SKM-1 (cell line): ENCODE results near the gene MCM6.

Source experiments
- DNase-seq: peaks from one replicate; lab custom pipeline; 2025; ENCODE audit not compliant: unreplicated experiment; lab: John Stamatoyannopoulos, UW

Gene MCM6

GRCh38 chr2:135870571-135870970 lies 5.7 kb downstream of the MCM6 start:
- DNase-seq: no peak

- no peak for DNase-seq
Observed at GRCh38 chr2:135863233-135863632, 13.0 kb downstream of the MCM6 start.

GRCh38 chr2:135862718-135863117 lies 13.5 kb downstream of the MCM6 start:
- no peak for DNase-seq

GRCh38 chr2:135853401-135853800 lies 22.8 kb downstream of the MCM6 start:
- DNase-seq: no peak

GRCh38 chr2:135851858-135852257 lies 24.4 kb downstream of the MCM6 start:
- DNase-seq: no peak

GRCh38 chr2:135850892-135851668 lies 25.2 kb downstream of the MCM6 start:
- DNase-seq: no peak

- DNase-seq: no peak
Observed at GRCh38 chr2:135849087-135849486, 27.2 kb downstream of the MCM6 start.

- DNase-seq: no peak
Observed at GRCh38 chr2:135845997-135846396, 30.2 kb downstream of the MCM6 start.

GRCh38 chr2:135845257-135845656 lies 31.0 kb downstream of the MCM6 start:
- DNase-seq: no peak

- DNase-seq: no peak
Observed at GRCh38 chr2:135844301-135844895, 31.8 kb downstream of the MCM6 start.

- no peak for DNase-seq
Observed at GRCh38 chr2:135843671-135844070, 32.6 kb downstream of the MCM6 start.

- no peak for DNase-seq
Observed at GRCh38 chr2:135840601-135841000, 35.6 kb downstream of the MCM6 start.

- DNase-seq: no peak
Observed at GRCh38 chr2:135839713-135840112, 36.5 kb downstream of the MCM6 start.

- no peak for DNase-seq
Observed at GRCh38 chr2:135838502-135838901, 37.7 kb downstream of the MCM6 start.

GRCh38 chr2:135836596-135837270 lies 39.5 kb downstream of the MCM6 start, which contains the start of gene LCT:
LCT (minus strand) TSS chr2:135837184; CDS start chr2:135837169, 15 bp downstream.
- no peak for DNase-seq

GRCh38 chr2:135832891-135833290 lies 43.4 kb downstream of the MCM6 start:
- DNase-seq: no peak

GRCh38 chr2:135831180-135831812 lies 44.9 kb downstream of the MCM6 start:
- no peak for DNase-seq

- no peak for DNase-seq
Observed at GRCh38 chr2:135829378-135830135, 46.7 kb downstream of the MCM6 start.

GRCh38 chr2:135826544-135826943 lies 49.7 kb downstream of the MCM6 start:
- no peak for DNase-seq

GRCh38 chr2:135825550-135826176 lies 50.6 kb downstream of the MCM6 start:
- no peak for DNase-seq
